Epidermal melanocyte (primary cell): ENCODE results near the gene UST.
"Not testable (repeated sequence)": the region's sequence is repeated elsewhere in the genome, so short reads cannot be mapped to it uniquely, and the experiment has no call there.

ENCODE experiments used
- DNase-seq: peaks from one replicate; pipeline ENCODE4 v3.0.0; 2011; ENCODE audit warnings: low spot score; ENCODE audit not compliant: insufficient read length

Gene UST

GRCh38 chr6:148898376-148899014 lies 151.7 kb downstream of the UST start:
- no peak for DNase-seq

GRCh38 chr6:148904896-148905870 lies 158.4 kb downstream of the UST start:
- no peak for DNase-seq

- no peak for DNase-seq
Measured at GRCh38 chr6:148905901-148906300, 159.1 kb downstream of the UST start.

GRCh38 chr6:148906386-148906785 lies 159.6 kb downstream of the UST start:
- no peak for DNase-seq

- no peak for DNase-seq
Measured at GRCh38 chr6:148907573-148907972, 160.7 kb downstream of the UST start.

GRCh38 chr6:148912252-148912651 lies 165.4 kb downstream of the UST start:
- DNase-seq = no peak

GRCh38 chr6:148915810-148916209 lies 169.0 kb downstream of the UST start:
- no peak for DNase-seq

- DNase-seq = not testable (repeated sequence)
Measured at GRCh38 chr6:148916485-148916884, 169.7 kb downstream of the UST start.

GRCh38 chr6:148924226-148925012 lies 177.6 kb downstream of the UST start:
- no peak for DNase-seq

GRCh38 chr6:148925701-148926100 lies 178.9 kb downstream of the UST start:
- no peak for DNase-seq

- DNase-seq = no peak
Measured at GRCh38 chr6:148926478-148926877, 179.6 kb downstream of the UST start.

- no peak for DNase-seq
Measured at GRCh38 chr6:148927586-148927985, 180.8 kb downstream of the UST start.

- no peak for DNase-seq
Measured at GRCh38 chr6:148928811-148929210, 182.0 kb downstream of the UST start.

GRCh38 chr6:148932208-148932607 lies 185.4 kb downstream of the UST start:
- DNase-seq = no peak

- DNase-seq = no peak
Measured at GRCh38 chr6:148932731-148933130, 185.9 kb downstream of the UST start.

- DNase-seq = no peak
Measured at GRCh38 chr6:148934539-148934938, 187.7 kb downstream of the UST start.

- DNase-seq = no peak
Measured at GRCh38 chr6:148934961-148935360, 188.1 kb downstream of the UST start.

- no peak for DNase-seq
Measured at GRCh38 chr6:148935705-148936435, 189.0 kb downstream of the UST start.

- no peak for DNase-seq
Measured at GRCh38 chr6:148943451-148943850, 196.6 kb downstream of the UST start.

GRCh38 chr6:148944608-148945007 lies 197.8 kb downstream of the UST start:
- no peak for DNase-seq
